ENCODE data around the gene VPS13A.
"Not testable (repeated sequence)": the region's sequence is repeated elsewhere in the genome, so short reads cannot be mapped to it uniquely, and the experiment has no call there.

VPS13A gene

GRCh38 chr9:77402286-77402685, 225.0 kb downstream of the VPS13A start:
- Histone ChIP-seq H3K9ac (ENCODE audit: low read depth, low read length) (no peak overlapping the region), H3K27me3 (ENCODE audit: control insufficient read depth, insufficient read depth, low read length) (no peaks in the 10 kb centered on the region)

GRCh38 chr9:77403239-77403638, 225.9 kb downstream of the VPS13A start:
- H3K36me3 ChIP-seq (ENCODE audit: control insufficient read depth, insufficient read depth, low read length), result peaks cover 6% of the 10 kb centered on the region
- no peak overlapping the region for H3K9ac ChIP-seq (ENCODE audit: low read depth, low read length)
- no peak overlapping the region for H3K4me3 ChIP-seq (ENCODE audit: low read depth, low read length)
- H3K27me3 ChIP-seq (ENCODE audit: control insufficient read depth, insufficient read depth, low read length), result no peaks in the 10 kb centered on the region
- H3K4me1 ChIP-seq (ENCODE audit: control insufficient read depth, insufficient read depth, low read length), result no peaks in the 10 kb centered on the region
- peaks cover 4% of the 10 kb centered on the region for H3K9me3 ChIP-seq (ENCODE audit: control insufficient read depth, insufficient read depth, low read length)

More at GRCh38 chr9:77402286-77402685, 225.0 kb downstream of the VPS13A start:
- Histone ChIP-seq H3K9me3 (ENCODE audit: control insufficient read depth, insufficient read depth, low read length) (no peaks in the 10 kb centered on the region), H3K36me3 (ENCODE audit: control insufficient read depth, insufficient read depth, low read length) (no peaks in the 10 kb centered on the region), H3K4me3 (ENCODE audit: low read depth, low read length) (no peak overlapping the region), H3K4me1 (ENCODE audit: control insufficient read depth, insufficient read depth, low read length) (no peaks in the 10 kb centered on the region)

GRCh38 chr9:77408521-77408920, 231.2 kb downstream of the VPS13A start:
- not testable (repeated sequence) for H3K9me3 ChIP-seq (ENCODE audit: control insufficient read depth, insufficient read depth, low read length); H3K27me3 ChIP-seq (ENCODE audit: control insufficient read depth, insufficient read depth, low read length); H3K4me3 ChIP-seq (ENCODE audit: low read depth, low read length); H3K36me3 ChIP-seq (ENCODE audit: control insufficient read depth, insufficient read depth, low read length); H3K9ac ChIP-seq (ENCODE audit: low read depth, low read length); H3K4me1 ChIP-seq (ENCODE audit: control insufficient read depth, insufficient read depth, low read length)

GRCh38 chr9:77417566-77417965, 240.2 kb downstream of the VPS13A start:
- Histone ChIP-seq H3K9me3 (ENCODE audit: control insufficient read depth, insufficient read depth, low read length) (no peaks in the 10 kb centered on the region), H3K4me1 (ENCODE audit: control insufficient read depth, insufficient read depth, low read length) (no peaks in the 10 kb centered on the region), H3K27me3 (ENCODE audit: control insufficient read depth, insufficient read depth, low read length) (no peaks in the 10 kb centered on the region), H3K9ac (ENCODE audit: low read depth, low read length) (no peak overlapping the region), H3K4me3 (ENCODE audit: low read depth, low read length) (no peak overlapping the region), H3K36me3 (ENCODE audit: control insufficient read depth, insufficient read depth, low read length) (no peaks in the 10 kb centered on the region)

- no peaks in the 10 kb centered on the region for H3K9me3 ChIP-seq (ENCODE audit: control insufficient read depth, insufficient read depth, low read length)
- H3K27me3 ChIP-seq (ENCODE audit: control insufficient read depth, insufficient read depth, low read length), result no peaks in the 10 kb centered on the region
- no peak overlapping the region for H3K4me3 ChIP-seq (ENCODE audit: low read depth, low read length)
- H3K4me1 ChIP-seq (ENCODE audit: control insufficient read depth, insufficient read depth, low read length), result no peaks in the 10 kb centered on the region
- no peaks in the 10 kb centered on the region for H3K36me3 ChIP-seq (ENCODE audit: control insufficient read depth, insufficient read depth, low read length)
- H3K9ac ChIP-seq (ENCODE audit: low read depth, low read length), result no peak overlapping the region
Observed at GRCh38 chr9:77418226-77418625, 240.9 kb downstream of the VPS13A start.

- Histone ChIP-seq H3K36me3 (ENCODE audit: control insufficient read depth, insufficient read depth, low read length) (no peaks in the 10 kb centered on the region), H3K9ac (ENCODE audit: low read depth, low read length) (no peak overlapping the region), H3K4me3 (ENCODE audit: low read depth, low read length) (no peak overlapping the region), H3K27me3 (ENCODE audit: control insufficient read depth, insufficient read depth, low read length) (no peaks in the 10 kb centered on the region), H3K4me1 (ENCODE audit: control insufficient read depth, insufficient read depth, low read length) (no peaks in the 10 kb centered on the region), H3K9me3 (ENCODE audit: control insufficient read depth, insufficient read depth, low read length) (no peaks in the 10 kb centered on the region)
Observed at GRCh38 chr9:77420641-77421040, 243.3 kb downstream of the VPS13A start.

GRCh38 chr9:77421506-77422265, 244.4 kb downstream of the VPS13A start:
- no peaks in the 10 kb centered on the region for H3K36me3 ChIP-seq (ENCODE audit: control insufficient read depth, insufficient read depth, low read length)
- no peak overlapping the region for H3K4me3 ChIP-seq (ENCODE audit: low read depth, low read length)
- H3K4me1 ChIP-seq (ENCODE audit: control insufficient read depth, insufficient read depth, low read length), result no peaks in the 10 kb centered on the region
- H3K27me3 ChIP-seq (ENCODE audit: control insufficient read depth, insufficient read depth, low read length), result no peaks in the 10 kb centered on the region
- H3K9ac ChIP-seq (ENCODE audit: low read depth, low read length), result no peak overlapping the region
- H3K9me3 ChIP-seq (ENCODE audit: control insufficient read depth, insufficient read depth, low read length), result no peaks in the 10 kb centered on the region

- Histone ChIP-seq H3K36me3 (ENCODE audit: control insufficient read depth, insufficient read depth, low read length) (no peaks in the 10 kb centered on the region), H3K27me3 (ENCODE audit: control insufficient read depth, insufficient read depth, low read length) (no peaks in the 10 kb centered on the region), H3K4me1 (ENCODE audit: control insufficient read depth, insufficient read depth, low read length) (no peaks in the 10 kb centered on the region), H3K9me3 (ENCODE audit: control insufficient read depth, insufficient read depth, low read length) (no peaks in the 10 kb centered on the region), H3K9ac (ENCODE audit: low read depth, low read length) (no peak overlapping the region), H3K4me3 (ENCODE audit: low read depth, low read length) (no peak overlapping the region)
Observed at GRCh38 chr9:77422969-77423368, 245.6 kb downstream of the VPS13A start.

GRCh38 chr9:77423841-77424240, 246.5 kb downstream of the VPS13A start:
- H3K27me3 ChIP-seq (ENCODE audit: control insufficient read depth, insufficient read depth, low read length), result no peaks in the 10 kb centered on the region
- no peak overlapping the region for H3K9ac ChIP-seq (ENCODE audit: low read depth, low read length)
- H3K4me3 ChIP-seq (ENCODE audit: low read depth, low read length), result no peak overlapping the region
- H3K4me1 ChIP-seq (ENCODE audit: control insufficient read depth, insufficient read depth, low read length), result no peaks in the 10 kb centered on the region
- no peaks in the 10 kb centered on the region for H3K36me3 ChIP-seq (ENCODE audit: control insufficient read depth, insufficient read depth, low read length)
- H3K9me3 ChIP-seq (ENCODE audit: control insufficient read depth, insufficient read depth, low read length), result no peaks in the 10 kb centered on the region

- no peak overlapping the region for H3K4me3 ChIP-seq (ENCODE audit: low read depth, low read length)
- no peaks in the 10 kb centered on the region for H3K4me1 ChIP-seq (ENCODE audit: control insufficient read depth, insufficient read depth, low read length)
Observed at GRCh38 chr9:77424993-77425392, 247.7 kb downstream of the VPS13A start.

GRCh38 chr9:77426712-77427111, 249.4 kb downstream of the VPS13A start:
- H3K36me3 ChIP-seq (ENCODE audit: control insufficient read depth, insufficient read depth, low read length), result no peaks in the 10 kb centered on the region
- no peaks in the 10 kb centered on the region for H3K9me3 ChIP-seq (ENCODE audit: control insufficient read depth, insufficient read depth, low read length)
- H3K9ac ChIP-seq (ENCODE audit: low read depth, low read length), result no peak overlapping the region
- H3K4me1 ChIP-seq (ENCODE audit: control insufficient read depth, insufficient read depth, low read length), result no peaks in the 10 kb centered on the region
- H3K4me3 ChIP-seq (ENCODE audit: low read depth, low read length), result no peak overlapping the region
- no peaks in the 10 kb centered on the region for H3K27me3 ChIP-seq (ENCODE audit: control insufficient read depth, insufficient read depth, low read length)

More at GRCh38 chr9:77424993-77425392, 247.7 kb downstream of the VPS13A start:
- no peaks in the 10 kb centered on the region for H3K27me3 ChIP-seq (ENCODE audit: control insufficient read depth, insufficient read depth, low read length)
- H3K36me3 ChIP-seq (ENCODE audit: control insufficient read depth, insufficient read depth, low read length), result no peaks in the 10 kb centered on the region
- no peaks in the 10 kb centered on the region for H3K9me3 ChIP-seq (ENCODE audit: control insufficient read depth, insufficient read depth, low read length)
- no peak overlapping the region for H3K9ac ChIP-seq (ENCODE audit: low read depth, low read length)

- Histone ChIP-seq H3K27me3 (ENCODE audit: control insufficient read depth, insufficient read depth, low read length) (no peaks in the 10 kb centered on the region), H3K9ac (ENCODE audit: low read depth, low read length) (no peak overlapping the region), H3K4me1 (ENCODE audit: control insufficient read depth, insufficient read depth, low read length) (no peaks in the 10 kb centered on the region), H3K4me3 (ENCODE audit: low read depth, low read length) (no peak overlapping the region), H3K9me3 (ENCODE audit: control insufficient read depth, insufficient read depth, low read length) (no peaks in the 10 kb centered on the region), H3K36me3 (ENCODE audit: control insufficient read depth, insufficient read depth, low read length) (no peaks in the 10 kb centered on the region)
Observed at GRCh38 chr9:77427256-77427927, 250.1 kb downstream of the VPS13A start.
